Measurements from ENCODE around the gene C6orf132. TPM values are rescaled to one million over a fixed set of nuclear protein-coding genes. Genes with fewer than 3 reads are reported as not detected.

Gene C6orf132
- total and polyA plus RNA-seq, 9 of the 15 experiments (the other 6 are each of a cell fraction or from before 2014, with no cell fraction given) = 0.06 to 0.35 (median 0.14) TPM

- no peak; the same call in none of the 2 replicates for TF ChIP-seq ZBTB33 (CRISPR knock-in tag; IDR thresholded peaks at IDR 0.05)
- no peak for TF ChIP-seq BCL6 (CRISPR knock-in tag; IDR thresholded peaks at IDR 0.05)
- no peak for TF ChIP-seq CLOCK (CRISPR knock-in tag; IDR thresholded peaks at IDR 0.05; ENCODE audit: borderline replicate concordance)
- no peak for TF ChIP-seq NRF1 (conservative IDR thresholded peaks at IDR 0.05 in 1 of 2, IDR thresholded peaks at IDR 0.05 in 1 of 2)
- no peak for TF ChIP-seq ZNF146 (CRISPR knock-in tag; IDR thresholded peaks at IDR 0.05; ENCODE audit: unreplicated experiment)
- no peak for TF ChIP-seq EP400 (IDR thresholded peaks at IDR 0.05)
- no peak for TF ChIP-seq TBP (optimal IDR thresholded peaks at IDR 0.05; ENCODE audit: low read depth, low read length)
- TF ChIP-seq FOXK2 (conservative IDR thresholded peaks at IDR 0.05 in 1 of 2, IDR thresholded peaks at IDR 0.05 in 1 of 2; ENCODE audit: low read depth in 2 of 2) = no peak
- no peak for TF ChIP-seq CHAMP1 (IDR thresholded peaks at IDR 0.05)
- TF ChIP-seq IRF1 (CRISPR knock-in tag; IDR thresholded peaks at IDR 0.05; ENCODE audit: borderline replicate concordance) = no peak
- no peak for TF ChIP-seq LCOR (CRISPR knock-in tag; IDR thresholded peaks at IDR 0.05)
- no peak for TF ChIP-seq ZBED1 (IDR thresholded peaks at IDR 0.05)
- no peak for TF ChIP-seq FOXJ3 (CRISPR knock-in tag; IDR thresholded peaks at IDR 0.05)
- TF ChIP-seq CREBBP (IDR thresholded peaks at IDR 0.05; ENCODE audit: low read depth, low read length) = no peak
- no peak for TF ChIP-seq KDM4B (IDR thresholded peaks at IDR 0.05; ENCODE audit: borderline replicate concordance in 2 of 2, low read depth in 1 of 2)
- TF ChIP-seq MIER1 (IDR thresholded peaks at IDR 0.05; ENCODE audit: low read depth) = no peak
- TF ChIP-seq NFIC (IDR thresholded peaks at IDR 0.05) = no peak
- TF ChIP-seq THRB (CRISPR knock-in tag; conservative IDR thresholded peaks at IDR 0.05) = no peak
Measured at GRCh38 chr6:42090819-42091717, 51.4 kb downstream of the C6orf132 start (continued).

Measured in K562 (cell line).